GM08714 (cell line): ENCODE data around the gene GPR84.

Experiments
- H3K4me3 ChIP-seq: fragments of 200-500 bp; sonication (Bioruptor generic); 2 replicates; pipeline ENCODE4 v1.5.1; 2014; ENCODE audit warnings: mild to moderate bottlenecking, low read length, inconsistent platforms
- ZNF274 ChIP-seq: IDR thresholded peaks from 2 replicates; pipeline ENCODE4 v1.6.1; 2012; ENCODE audit warnings: mild to moderate bottlenecking, low read depth, low read length

The GPR84 gene

DNA sequence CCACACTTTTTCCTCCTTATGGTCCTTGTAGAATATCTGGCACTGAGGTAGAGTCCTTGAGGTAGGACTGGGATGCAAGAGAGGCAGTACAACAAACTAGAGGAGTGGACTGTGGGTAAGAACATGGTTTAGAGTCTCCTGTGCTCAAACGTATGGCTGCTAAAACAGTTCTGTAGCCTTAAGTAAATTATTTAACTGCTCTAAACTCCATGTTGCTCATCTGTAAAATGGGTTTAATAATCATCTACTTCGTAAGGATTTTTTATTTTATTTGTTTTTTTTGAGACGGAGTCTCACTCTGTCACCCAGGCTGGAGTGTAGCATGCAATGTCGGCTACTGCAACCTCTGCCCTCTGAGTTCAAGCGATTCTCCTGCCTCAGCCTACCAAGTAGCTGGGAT lies 42.9 kb downstream of the GPR84 start:
- H3K4me3 ChIP-seq = no peak overlapping the region
- no peak for TF ChIP-seq ZNF274
